HS-27A (cell line): ENCODE results near the gene USP54.
A peak's percentile ranks its signal among the peaks of the same experiment; 100 is the strongest.
"Not testable (repeated sequence)": the region's sequence is repeated elsewhere in the genome, so short reads cannot be mapped to it uniquely, and the experiment has no call there.

Source experiments
- DNase-seq: peaks from one replicate; pipeline ENCODE4 v3.0.0-alpha.2; 2012; ENCODE audit warnings: low read depth, missing footprints

USP54 gene

DNA sequence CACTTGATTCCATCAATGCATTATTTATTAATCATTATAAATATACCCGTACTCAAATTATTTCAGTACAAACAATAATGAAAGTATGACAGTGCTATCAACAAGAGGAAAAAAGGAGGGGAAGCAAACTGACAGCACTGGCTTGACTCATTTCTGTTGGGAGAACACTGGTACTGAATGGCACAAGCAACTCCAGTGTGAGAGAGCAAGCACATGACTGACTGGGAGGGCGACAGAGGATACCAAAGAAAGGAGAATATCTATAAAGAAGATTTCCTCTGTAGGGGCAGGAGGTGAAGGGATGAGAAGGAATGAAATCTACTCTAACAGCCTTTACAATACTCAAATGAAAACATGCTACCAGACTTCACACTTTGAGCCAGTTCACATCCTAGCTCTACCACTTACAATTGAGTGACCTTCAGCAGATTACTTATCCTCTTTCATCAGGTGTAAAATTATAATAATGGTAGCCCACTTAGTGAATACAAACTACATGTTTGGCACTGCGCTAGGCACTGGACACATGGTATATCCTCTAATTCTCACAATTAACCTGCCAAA, 1.5 kb downstream of the USP54 start:
- DNase-seq: no peak

DNA sequence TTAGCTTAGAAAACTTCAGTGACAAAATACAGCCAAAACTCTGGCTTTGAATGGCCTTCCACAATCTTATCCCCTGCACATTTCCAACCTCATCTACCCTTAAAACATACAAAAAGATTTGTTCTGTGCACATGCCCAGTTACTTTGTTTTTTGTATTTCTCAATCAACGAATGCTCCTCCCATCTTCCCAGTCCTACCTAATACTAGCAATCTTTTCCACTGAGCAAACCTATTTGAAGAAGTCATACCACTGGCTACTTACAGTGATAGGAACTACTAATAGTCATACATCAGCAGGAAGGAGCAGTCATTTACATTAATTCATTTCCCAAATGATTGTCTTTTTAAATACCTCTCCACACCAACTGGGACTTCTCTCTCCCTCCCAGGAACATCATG, 2.5 kb downstream of the USP54 start:
- DNase-seq: no peak

DNA sequence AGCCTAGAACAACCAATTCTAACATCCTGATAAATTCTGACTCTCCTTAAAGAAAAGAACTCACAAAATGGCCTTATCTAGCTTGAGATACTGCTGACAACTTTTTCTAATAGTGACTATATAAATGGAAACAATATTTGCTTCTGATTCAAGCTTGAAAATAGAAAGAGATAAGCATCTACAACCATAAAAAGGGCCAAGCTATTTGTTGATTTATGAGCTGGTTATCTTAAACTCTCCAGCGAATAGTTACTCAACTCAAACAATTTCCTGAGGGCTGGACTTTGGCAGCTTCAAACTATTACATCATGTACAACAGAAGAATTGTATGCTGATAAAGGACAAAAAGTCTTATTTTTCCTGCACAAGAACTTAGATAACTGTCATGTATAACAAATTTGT, 4.6 kb downstream of the USP54 start:
- DNase-seq: no peak

DNA sequence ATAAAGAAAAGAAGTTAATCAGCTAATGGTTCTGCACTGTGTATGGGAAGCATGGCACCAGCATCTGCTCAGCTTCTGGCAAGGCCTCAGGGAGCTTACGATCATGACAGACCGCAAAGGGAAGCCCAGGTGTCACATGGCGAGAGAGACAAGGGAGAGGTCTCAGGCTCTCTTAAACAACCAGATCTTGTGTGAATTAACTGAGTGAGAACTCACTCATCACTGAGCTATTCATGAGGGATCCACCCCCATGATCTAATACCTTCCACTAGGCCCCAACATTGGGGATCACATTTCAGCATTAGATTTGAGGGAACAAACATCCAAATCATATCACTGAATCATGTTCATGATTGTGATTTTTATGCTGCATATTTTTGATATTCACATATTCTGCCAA, 5.8 kb downstream of the USP54 start:
- DNase-seq: no peak

DNA sequence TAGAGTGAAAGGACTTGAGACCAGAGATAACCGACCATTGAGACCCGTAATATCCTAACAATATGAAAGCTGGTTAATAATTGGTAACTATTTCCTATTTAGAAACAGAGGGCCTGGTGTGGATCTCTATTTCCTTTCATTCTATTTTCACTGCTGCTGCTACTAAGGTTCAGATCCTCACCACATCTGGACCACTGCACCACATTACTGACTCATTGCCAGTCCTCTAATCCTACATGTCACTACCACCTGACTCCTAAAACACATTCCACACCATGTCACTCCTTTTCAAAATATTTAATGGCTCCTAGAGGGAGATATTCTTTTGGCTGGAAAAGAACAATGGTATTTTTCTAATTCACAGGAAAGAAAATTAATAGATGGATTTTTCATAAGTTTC, 6.4 kb downstream of the USP54 start:
- DNase-seq: no peak

DNA sequence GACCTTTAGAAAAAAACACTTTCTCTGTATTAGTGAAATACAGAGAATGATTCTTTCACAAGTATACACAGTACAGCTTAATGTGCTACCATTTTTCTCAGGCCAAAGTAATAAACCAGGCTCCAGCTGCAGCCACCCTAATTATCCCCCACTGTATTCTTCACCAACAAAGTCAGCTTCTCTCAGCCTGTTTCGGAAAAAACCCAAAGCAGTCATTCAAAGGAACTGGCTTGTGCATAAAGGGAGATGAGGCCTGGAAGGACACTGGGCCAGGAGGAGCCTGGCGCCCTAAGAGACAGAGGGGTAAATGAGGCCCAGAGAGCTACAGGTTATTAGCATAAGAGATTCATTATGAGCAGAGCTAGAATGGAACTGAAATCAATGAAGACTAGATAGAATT, 9.2 kb downstream of the USP54 start:
- DNase-seq: no peak

DNA sequence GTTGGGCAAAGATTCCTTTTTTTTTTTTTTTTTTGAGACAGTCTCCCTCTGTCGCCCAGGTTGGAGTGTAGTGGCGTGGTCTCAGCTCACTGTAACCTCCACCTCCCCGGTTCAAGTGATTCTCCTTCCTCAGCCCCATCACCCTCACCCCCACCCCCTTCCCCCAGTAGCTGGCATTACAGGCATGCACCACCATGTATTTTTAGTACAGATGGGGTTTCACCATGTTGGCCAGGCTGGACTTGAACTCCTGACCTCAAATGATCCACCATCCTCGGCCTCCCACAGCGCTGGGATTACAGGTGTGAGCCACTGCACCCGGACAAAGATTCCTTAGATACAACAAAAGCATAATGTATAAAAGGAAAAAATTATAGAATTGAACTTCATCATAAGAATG, 12.2 kb downstream of the USP54 start:
- not testable (repeated sequence) for DNase-seq

DNA sequence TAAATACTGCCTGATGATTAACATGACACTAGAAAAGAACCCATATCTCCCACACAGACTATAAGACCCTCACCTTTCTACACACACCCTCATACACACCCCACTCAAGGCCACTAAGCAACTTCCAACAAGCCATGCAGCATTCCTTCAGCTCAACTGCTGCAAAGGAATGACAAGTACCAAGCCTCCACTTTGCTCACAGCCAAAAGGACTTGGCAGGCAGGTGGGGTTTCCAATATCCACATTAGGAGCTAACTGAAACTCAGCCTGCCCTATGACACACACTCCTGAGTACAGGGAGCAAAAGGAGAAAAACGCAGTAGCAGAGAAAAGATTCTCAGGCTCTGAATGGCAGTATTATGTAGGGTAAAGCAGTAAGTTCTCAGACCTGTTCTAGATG, 13.4 kb downstream of the USP54 start:
- no peak for DNase-seq

DNA sequence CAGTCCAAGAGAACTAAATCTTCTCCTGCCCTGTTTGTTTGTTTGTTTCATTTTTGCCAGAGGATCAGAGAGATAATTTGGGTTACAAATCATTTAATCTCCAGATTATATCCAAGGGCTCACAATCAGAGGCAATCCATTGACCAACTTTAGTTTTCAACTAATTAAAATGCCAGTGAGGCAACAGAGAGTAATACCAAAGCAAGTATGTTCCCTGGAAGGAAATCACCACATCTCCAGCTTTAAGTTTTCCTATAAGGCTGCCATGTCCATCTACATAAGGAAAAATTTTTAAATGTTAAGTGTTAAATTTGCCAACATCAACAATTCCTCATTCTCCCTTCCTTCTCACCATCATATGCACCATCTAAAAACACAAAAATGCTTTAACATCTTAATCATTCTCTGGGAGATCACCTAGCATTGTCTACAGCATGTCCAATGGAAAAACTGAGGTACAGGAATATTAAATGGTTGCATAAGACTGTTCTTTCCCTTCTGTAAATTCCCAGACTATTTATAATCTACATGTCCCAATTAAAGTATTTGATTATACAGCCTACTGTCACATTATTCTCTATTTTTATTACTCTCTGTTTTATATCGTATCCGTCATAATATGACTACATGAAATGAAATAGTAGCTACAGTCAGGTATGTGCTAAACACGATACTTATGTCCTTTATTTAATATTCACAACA, 14.1 kb downstream of the USP54 start:
- no peak for DNase-seq

DNA sequence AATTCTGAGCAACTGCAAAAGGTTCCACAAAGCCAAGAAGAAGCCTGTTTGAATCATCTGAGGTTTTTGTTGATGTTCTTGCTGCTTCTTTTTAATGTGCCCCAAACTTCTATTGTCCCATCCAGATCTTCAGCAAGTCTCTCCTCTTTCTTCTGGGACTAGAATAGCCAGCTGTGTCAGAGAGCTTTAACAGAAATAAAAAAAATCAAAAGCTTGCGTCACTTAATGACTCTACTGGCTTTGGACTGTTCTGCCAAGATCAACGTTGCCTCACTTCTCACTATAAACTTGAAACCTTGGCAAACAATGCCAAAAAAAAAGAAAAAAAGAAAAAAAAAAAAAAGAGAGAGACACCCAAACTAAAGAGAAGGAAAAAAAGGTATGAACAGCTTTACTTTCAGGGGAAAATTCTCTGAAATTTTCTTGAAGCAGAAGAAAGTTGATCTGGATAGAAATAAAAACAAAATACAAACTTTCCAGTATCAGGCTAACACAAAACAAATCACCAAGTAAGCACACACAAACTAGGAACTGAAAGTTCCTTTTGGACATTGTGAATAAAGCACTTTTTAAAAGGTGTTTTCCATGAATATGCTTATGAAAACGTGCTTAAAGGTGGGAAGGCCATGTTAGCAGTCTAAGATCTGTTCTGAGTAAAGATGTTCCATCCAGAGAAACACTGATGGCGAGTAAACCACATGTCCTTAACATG, 14.8 kb downstream of the USP54 start:
- DNase-seq: no peak

DNA sequence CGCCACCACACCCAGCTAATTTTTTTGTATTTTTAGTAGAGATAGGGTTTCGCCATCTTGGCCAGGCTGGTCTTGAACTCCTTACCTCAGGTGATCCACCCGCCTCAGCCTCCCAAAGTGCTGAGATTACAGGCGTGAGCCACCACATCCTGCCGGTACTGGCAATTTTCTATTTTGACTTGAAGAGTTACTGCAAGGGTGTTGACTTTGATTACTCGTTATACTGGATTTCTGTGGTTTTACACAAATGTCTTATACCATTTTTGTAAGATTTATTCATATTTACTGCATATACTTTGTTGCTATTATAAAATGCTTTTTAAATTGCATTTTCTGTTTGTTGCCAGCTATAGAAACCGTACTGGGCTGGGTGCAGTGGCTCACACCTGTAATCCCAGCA, 24.1 kb downstream of the USP54 start:
- not testable (repeated sequence) for DNase-seq

DNA sequence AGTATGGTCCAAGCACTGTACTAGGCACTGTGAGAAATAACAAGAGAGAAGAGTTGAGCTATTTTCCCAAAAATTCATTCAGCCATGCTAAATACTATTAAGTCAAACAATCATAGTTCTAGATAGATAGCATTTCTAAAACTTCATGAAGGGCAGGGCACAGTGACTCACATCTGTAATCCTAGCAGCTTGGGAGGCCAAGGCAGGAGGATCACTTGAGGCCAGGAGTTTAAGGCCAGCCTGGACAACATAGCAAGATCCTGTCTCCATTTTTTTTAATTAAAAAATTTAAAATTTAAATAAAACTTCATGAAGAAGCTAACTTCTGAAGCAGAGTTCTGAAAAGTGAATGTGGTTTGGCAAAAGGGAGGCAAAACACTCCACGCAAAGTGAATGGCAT, 29.9 kb downstream of the USP54 start:
- DNase-seq: no peak

DNA sequence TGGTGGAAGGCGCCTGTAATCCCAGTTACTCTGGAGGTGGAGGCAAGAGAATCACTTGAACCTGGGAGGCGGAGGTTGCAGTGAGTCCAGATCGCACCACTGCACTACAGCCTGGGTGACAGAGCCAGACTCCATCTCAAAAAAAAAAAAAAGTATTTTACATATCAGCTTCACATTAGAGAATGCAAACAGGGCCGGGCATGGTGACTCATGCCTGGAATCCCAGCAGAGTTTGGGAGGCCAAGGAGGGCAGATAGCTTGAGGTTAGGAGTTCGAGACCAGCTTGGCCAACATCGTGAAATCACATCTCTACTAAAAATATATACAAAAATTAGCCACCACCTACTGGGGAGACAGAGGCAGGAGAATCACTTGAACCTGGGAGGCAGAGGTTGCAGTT, 31.6 kb downstream of the USP54 start:
- DNase-seq: peak; percentile 12

DNA sequence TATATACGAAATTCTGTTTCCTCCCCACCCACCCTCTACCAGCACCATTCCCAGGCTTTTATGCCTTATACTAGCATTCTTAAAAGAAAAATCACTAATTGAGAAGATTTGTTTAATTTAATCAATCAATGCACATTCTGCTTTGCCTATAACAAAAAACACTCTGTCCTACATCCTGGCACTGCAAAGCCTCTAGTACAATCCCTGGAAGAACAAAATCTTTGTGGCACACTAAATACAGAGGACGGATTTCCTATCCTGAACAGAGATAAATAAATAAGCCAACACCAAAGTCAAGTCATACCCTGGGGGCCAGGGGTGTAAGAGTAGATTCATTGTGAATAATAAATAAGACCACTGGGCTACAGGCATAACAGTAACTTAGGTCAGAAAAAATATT, 34.3 kb downstream of the USP54 start:
- DNase-seq: no peak

DNA sequence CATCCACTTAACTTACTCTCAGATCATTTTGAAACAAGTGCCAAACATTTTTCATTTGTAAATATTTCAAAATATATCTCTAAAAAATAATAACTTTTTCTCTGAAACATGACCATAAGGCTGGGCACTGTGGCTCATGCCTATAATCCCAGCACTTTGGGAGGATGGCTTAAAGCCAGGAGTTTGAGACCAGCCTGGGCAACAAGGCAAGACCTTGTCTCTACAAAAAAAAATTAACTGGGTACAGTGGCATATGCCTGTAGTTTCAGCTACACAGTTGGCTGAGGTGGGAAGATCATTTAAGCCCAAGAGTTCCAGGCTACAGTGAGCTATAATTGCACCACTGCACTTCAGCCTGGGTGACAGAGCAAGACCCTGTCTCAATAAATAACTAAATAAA, 36.4 kb downstream of the USP54 start:
- no peak for DNase-seq

DNA sequence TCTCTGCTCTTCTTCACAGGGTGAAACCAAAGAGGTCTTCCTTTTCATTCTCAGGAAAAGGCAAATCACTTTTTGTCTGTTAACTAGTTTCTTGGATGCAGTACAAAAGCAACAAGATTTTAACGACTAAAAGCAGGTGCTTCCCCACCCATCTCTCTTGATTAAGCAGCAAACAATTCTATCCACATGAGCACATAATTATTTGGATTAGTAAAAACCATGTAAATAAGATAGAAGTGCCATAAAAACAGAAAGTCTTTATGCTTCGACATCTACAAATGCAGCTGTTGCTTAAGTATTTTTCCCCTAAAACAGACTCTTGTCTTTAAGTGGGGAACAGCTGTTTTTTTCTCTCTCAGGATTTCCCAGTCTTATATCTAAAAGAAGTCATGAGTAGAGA, 37.4 kb downstream of the USP54 start:
- DNase-seq: no peak

DNA sequence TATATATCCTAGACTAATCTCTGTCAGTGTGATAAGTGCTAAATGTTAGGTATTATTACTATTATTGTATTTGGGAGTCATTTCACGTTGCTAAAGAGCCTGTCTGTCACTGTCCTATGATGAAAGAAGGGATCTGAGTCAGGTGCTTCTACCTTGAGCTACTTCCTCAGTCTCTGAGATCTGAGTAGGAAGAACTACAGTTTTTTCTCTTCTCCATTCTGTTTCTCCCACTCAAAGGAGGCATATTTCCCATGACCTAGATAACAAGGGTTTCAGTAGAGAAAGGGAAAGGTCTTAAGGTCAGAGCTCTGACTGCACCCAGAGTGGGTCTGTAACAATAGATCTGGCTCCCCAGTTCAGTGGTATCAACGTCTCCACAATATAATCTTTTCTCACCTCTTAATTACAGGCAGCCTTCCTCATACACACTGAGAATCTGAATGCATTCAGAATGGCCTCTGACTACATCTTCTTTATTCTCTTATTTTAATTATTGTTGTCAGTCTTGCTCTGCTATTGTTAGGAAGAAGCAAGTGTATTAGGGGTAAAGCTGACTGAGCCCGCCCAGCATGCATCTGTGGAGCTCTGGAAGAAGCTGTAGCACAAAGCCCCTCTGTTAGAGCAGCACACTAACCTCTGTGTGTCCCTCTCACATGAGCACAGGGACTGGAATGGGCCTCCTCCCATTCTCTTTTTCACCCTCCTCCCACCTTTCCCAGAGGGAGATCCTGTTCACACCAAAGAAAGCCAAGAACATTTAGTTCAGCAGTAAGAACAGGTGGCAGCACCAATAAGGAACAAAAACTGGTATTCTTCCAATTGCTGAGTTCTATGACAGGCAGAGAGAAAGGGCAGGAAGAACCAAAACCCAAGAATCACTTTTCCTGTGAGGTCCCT, 38.1 kb downstream of the USP54 start:
- DNase-seq: no peak

DNA sequence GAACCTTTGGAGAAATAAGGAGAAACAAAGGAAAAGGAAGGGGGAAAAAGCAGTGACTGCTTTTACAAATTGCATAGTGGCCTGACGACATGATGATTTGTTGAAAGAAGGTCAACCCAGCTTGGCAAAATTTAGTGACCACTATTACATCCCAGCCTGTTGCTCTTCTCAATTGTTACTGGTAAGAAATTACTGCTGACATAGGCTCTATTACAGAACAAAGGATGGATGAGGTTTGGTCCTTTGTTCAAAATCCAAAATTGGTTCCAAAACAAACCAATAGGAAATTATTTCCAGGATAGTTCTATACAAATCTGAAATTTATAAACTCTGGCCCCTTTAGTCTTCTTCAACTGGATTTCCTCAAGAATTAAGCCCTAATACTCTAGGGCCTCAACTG, 39.6 kb downstream of the USP54 start:
- no peak for DNase-seq

DNA sequence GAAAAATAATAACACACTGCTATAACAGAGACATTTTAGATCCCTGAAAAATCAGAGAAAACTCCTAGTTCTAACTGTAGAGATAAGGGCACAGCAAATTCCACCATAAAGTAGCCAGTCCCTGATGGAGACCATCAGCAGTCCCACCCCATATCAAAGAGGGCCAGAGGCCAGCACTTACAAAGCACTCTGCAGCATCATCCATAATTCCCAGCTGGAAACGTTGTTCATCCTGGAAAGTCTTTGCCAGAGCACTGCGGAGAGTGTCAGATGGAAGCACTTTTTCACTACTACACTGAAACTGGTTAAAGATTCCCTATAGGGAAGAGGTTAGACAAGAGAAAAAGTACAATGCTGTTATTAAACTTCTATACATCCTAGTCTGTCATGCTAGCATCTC, 45.8 kb downstream of the USP54 start:
- no peak for DNase-seq

DNA sequence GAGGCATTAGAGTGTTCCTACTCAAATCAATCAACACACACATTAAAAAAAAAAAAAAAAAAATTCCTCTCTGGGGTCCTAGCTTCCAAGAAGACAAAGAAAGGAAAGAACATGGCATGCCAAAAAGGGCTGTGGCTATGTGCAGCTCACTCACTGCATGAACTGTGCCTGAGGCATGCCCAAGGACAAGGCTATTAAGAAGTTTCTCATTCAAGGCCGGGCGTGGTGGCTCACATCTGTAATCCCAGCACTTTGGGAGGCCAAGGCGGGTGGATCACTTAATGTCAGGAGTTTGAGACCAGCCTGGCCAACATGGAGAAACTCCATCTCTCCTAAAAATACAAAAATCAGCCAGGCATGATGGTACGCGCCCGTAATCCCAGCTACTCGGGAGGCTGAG, 53.4 kb downstream of the USP54 start:
- no peak for DNase-seq

DNA sequence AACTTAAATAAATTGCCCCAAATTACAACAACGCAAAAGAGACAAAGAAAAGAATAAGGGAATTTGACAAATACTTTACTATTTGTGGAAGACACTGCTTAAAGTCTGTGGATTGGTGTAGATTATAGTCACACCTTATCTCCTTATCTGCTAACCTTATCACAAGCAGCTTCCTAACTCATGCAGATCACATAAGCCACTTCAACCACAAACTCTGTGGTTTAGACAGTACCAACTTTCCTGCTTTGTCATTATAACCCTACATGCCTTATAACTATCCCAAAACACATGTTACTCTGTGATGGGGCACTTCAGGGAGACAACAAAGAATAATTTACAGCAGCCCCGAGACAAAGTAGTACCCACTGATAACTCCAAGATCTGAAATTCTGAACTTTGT, 53.9 kb downstream of the USP54 start:
- no peak for DNase-seq

DNA sequence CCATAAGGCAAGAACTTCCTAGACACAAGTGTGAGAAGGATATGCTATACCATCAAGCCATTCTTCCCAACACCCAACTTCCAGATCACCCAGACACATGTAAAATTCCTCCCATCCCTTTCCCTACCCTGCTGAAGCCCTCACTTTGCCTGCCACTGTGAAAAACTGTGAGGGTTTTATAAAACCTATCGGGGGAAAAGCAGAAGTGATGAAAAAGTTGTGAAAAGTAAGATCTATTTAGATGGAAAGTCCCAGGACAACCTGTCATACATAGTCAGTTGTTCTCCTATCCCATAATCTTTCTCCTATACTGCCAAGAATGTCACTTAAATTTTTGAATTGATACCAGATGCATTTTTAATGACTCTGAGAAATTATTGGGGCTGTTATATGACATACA, 56.3 kb downstream of the USP54 start:
- DNase-seq: no peak
